ENCODE data around the gene ABCB6.

GRCh38 chr2:219186754-219187456 lies 31.9 kb downstream of the ABCB6 start:
- TF ChIP-seq CTCF (IDR thresholded peaks at IDR 0.05), result no peak
- no peak for TF ChIP-seq EP300 (IDR thresholded peaks at IDR 0.05)
- TF ChIP-seq POLR2A (IDR thresholded peaks at IDR 0.05), result no peak
- no peak for TF ChIP-seq POLR2AphosphoS5 (IDR thresholded peaks at IDR 0.05)
